Measurements from ENCODE around the gene PBX1.
A peak's percentile ranks its signal among the peaks of the same experiment; 100 is the strongest.

The PBX1 gene

DNA sequence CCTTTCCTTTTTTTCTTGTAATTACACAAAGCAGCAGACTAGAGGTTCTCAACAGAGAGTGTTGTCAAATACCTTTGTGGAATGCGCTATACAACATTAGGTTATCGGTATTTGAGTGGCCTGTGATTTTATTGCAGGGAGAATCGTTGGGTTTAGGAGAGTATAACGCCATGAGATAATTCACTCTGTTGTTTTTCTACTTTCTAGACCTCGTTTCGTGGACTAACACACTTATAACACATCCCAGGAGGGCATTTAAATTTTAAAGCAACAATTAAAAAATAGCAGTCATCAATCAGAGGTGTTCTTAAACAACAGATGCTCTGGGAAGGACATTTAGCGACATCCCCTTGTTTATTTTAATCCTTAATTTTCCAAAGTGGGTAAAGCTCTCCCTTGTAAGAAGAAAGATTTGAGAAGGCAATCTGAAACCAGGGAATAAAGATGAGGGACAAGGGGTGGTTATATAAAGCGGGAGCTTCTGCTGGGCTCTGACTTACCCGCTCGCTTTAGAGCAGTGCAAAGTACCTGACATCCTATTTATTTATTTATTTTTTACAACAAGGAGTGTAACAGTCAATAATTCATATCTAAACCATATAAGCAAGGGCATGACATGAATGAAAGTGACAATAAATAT lies 4.9 kb downstream of the PBX1 start:
- peak in 1 of 2 donors; percentile 48 for DNase-seq (ENCODE audit: low read depth in 2 of 2)
- H3K4me3 ChIP-seq (replicated peaks in 1 of 2; ENCODE audit: low read depth in 2 of 2, low read length in 2 of 2) = peak overlapping the region; percentile 69 to 78
- no peak for TF ChIP-seq CTCF (IDR thresholded peaks at IDR 0.05; ENCODE audit: low read depth, low read length)

- DNase-seq (ENCODE audit: low read depth in 2 of 2) = peak in 1 of 2 donors; percentile 27
- H3K4me3 ChIP-seq (replicated peaks in 1 of 2; ENCODE audit: low read depth in 2 of 2, low read length in 2 of 2) = peak overlapping the region; percentile 69 to 78
- TF ChIP-seq CTCF (IDR thresholded peaks at IDR 0.05; ENCODE audit: low read depth, low read length) = no peak
Observed at GRCh38 chr1:164564378-164564777, 5.4 kb downstream of the PBX1 start.

DNA sequence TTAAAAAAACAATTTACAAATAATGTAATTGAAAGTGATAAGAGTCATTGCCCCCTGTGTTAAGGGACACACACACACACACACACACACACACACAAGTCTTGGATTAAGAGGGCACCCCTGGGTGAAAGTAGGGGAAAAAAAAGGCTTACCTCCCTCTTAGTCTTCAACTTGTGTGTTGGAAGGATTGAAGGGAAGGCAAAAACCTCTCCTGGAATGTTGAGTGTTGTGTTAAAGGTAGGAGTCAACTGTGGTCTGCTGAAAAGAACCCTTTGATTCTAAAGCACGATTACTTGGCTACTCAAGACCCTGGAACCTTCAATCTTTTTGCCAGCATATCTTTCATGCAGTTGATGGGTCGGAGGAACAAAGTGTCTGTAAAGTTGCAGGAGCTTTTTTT lies 6.4 kb downstream of the PBX1 start:
- no peak for TF ChIP-seq CTCF (IDR thresholded peaks at IDR 0.05; ENCODE audit: low read depth, low read length)
- H3K4me3 ChIP-seq (replicated peaks in 1 of 2; ENCODE audit: low read depth in 2 of 2, low read length in 2 of 2) = peak overlapping the region in 1 of 2 donors; percentile 9
- peak in 1 of 2 donors; percentile 28 for DNase-seq (ENCODE audit: low read depth in 2 of 2)

DNA sequence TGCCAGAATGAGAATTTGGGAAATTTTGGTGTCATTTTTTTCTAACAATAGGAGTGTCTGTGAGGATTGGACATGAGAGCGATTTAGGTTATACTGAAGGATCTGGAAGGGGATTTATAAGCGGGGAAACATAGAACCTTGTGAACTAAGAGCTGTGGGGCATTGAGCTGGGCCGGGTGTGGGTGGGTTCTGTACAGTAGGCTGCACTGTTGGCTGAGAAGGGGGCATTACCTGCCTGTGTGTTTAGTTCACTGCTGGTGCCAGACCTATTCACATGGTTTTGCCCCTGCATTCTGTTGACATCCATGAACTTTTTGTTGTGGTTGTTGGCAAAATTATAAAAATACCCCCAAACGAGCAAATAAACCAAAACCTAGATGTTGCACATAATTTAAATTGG lies 8.8 kb downstream of the PBX1 start:
- DNase-seq (ENCODE audit: low read depth in 2 of 2) = no peak
- TF ChIP-seq CTCF (IDR thresholded peaks at IDR 0.05; ENCODE audit: low read depth, low read length) = no peak
- H3K4me3 ChIP-seq (replicated peaks in 1 of 2; ENCODE audit: low read depth in 2 of 2, low read length in 2 of 2) = no peak overlapping the region

GRCh38 chr1:164569241-164569640 lies 10.3 kb downstream of the PBX1 start:
- no peak for TF ChIP-seq CTCF (IDR thresholded peaks at IDR 0.05; ENCODE audit: low read depth, low read length)
- no peak for DNase-seq (ENCODE audit: low read depth in 2 of 2)
- H3K4me3 ChIP-seq (replicated peaks in 1 of 2; ENCODE audit: low read depth in 2 of 2, low read length in 2 of 2) = no peak overlapping the region

DNA sequence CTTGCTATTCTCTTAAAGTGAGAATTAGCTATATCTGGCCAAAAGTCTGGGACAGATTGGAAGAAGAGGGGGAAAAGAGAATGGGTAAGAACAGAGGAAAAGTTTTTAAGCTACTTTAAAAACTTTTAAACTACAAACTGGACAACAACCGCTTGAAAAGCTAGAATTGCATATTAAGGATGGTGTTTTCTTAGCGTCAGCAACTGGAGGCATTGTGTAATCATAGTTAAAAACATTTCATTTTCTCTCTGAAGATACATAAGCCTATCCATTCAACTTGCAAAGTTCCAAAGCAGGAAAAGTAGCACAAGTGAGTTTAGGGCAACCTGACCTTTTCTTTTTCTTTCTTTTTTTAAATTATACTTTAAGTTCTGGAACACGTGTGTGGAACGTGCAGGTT lies 10.9 kb downstream of the PBX1 start:
- no peak for TF ChIP-seq CTCF (IDR thresholded peaks at IDR 0.05; ENCODE audit: low read depth, low read length)
- no peak for DNase-seq (ENCODE audit: low read depth in 2 of 2)
- no peak overlapping the region for H3K4me3 ChIP-seq (replicated peaks in 1 of 2; ENCODE audit: low read depth in 2 of 2, low read length in 2 of 2)

DNA sequence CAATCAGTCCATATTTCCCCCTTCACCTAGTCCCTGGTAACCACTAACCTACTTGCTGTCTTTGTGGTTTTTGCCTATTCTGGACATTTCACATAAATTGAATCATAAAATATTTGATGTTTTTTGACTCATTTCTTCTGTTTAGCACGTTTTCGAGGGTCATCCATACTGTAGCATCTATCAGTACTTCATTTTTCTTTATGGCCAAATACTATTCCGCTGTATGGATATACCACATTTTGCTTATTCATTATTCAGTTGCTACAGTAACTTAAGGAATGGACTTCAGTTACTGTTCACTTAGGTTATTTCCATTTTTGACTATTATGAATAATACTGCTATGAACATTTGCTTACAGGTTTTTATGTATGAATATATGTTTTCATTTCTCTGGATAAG lies 12.3 kb downstream of the PBX1 start:
- DNase-seq (ENCODE audit: low read depth in 2 of 2) = no peak
- no peak overlapping the region for H3K4me3 ChIP-seq (replicated peaks in 1 of 2; ENCODE audit: low read depth in 2 of 2, low read length in 2 of 2)
- TF ChIP-seq CTCF (IDR thresholded peaks at IDR 0.05; ENCODE audit: low read depth, low read length) = no peak
